CD4-positive, CD25-positive, alpha-beta regulatory T cell (primary cell): ENCODE results near the gene RUNDC3A. TPM values are rescaled to one million over a fixed set of nuclear protein-coding genes. Genes with fewer than 3 reads are reported as not detected.

ENCODE experiments used
- ATAC-seq, 2 donors: fragments of 150-1000 bp; cut with Tn5 transposase; one replicate each; pipeline ENCODE4 v1.10.0; 2021; ENCODE audit warnings: low read depth in 2 of 2, moderate number of reproducible peaks in 2 of 2, moderate library complexity in 1 of 2
- DNase-seq, 3 donors: peaks; one replicate each; pipeline versions ENCODE4 v3.0.0 to v3.0.0-alpha.2; 2012 to 2022; ENCODE audit warnings: mixed read lengths in 1 of 3
- H3K27ac ChIP-seq: one replicate; pipeline ENCODE4 v1.7.0; 2013; ENCODE audit warnings: mild to moderate bottlenecking, low read length; ENCODE audit not compliant: insufficient read depth, poor library complexity, severe bottlenecking
- H3K27me3 ChIP-seq: one replicate; pipeline ENCODE4 v1.7.0; 2013; ENCODE audit warnings: low read length; ENCODE audit not compliant: control insufficient read depth, insufficient read depth
- H3K36me3 ChIP-seq: one replicate; pipeline ENCODE4 v1.7.0; 2013; ENCODE audit warnings: mild to moderate bottlenecking, low read length, moderate library complexity; ENCODE audit not compliant: control insufficient read depth, insufficient read depth
- H3K4me1 ChIP-seq: 2 replicates; pipeline ENCODE4 v1.7.0; 2013; ENCODE audit warnings: mild to moderate bottlenecking, low read length; ENCODE audit not compliant: insufficient read depth, control insufficient read depth, poor library complexity, severe bottlenecking
- H3K4me3 ChIP-seq: one replicate; pipeline ENCODE4 v1.7.0; 2013; ENCODE audit warnings: low read depth, mild to moderate bottlenecking, low read length, moderate library complexity
- H3K9me3 ChIP-seq, 2 experiments: 1 replicate in 1 of 2; 2 replicates in 1 of 2; pipeline ENCODE4 v1.7.0; 2013; ENCODE audit warnings: low read length in 2 of 2, mild to moderate bottlenecking in 1 of 2, moderate library complexity in 1 of 2; ENCODE audit not compliant: control insufficient read depth in 2 of 2
- H3K27ac Mint-ChIP-seq, 3 donors: one replicate each; pipeline ENCODE4 v1.8.0; 2020 to 2022; ENCODE audit warnings: mild to moderate bottlenecking in 3 of 3, mixed read lengths in 3 of 3, moderate library complexity in 2 of 3
- H3K27me3 Mint-ChIP-seq: one replicate; pipeline ENCODE4 v1.8.0; 2022; ENCODE audit warnings: mild to moderate bottlenecking, mixed read lengths
- H3K36me3 Mint-ChIP-seq: one replicate; pipeline ENCODE4 v1.8.0; 2020; ENCODE audit warnings: mixed read lengths
- H3K4me1 Mint-ChIP-seq, 4 donors: one replicate each; pipeline ENCODE4 v1.8.0; 2020 to 2022; ENCODE audit warnings: mixed read lengths in 4 of 4, mild to moderate bottlenecking in 1 of 4
- H3K4me3 Mint-ChIP-seq, 4 donors: one replicate each; pipeline ENCODE4 v1.8.0; 2020 to 2022; ENCODE audit warnings: mild to moderate bottlenecking in 4 of 4, mixed read lengths in 4 of 4, moderate library complexity in 3 of 4
- H3K9me3 Mint-ChIP-seq, 7 donors: one replicate each; pipeline ENCODE4 v1.8.0; 2020 to 2022; ENCODE audit warnings: mixed read lengths in 7 of 7, mild to moderate bottlenecking in 3 of 7, moderate library complexity in 2 of 7
- polyA plus RNA-seq, 4 donors: library from polyadenylated mRNA; unstranded; fragments of 300-500 nt; fragmentation: Illumina TruSeq; gene quantifications; one replicate each; pipeline ENCODE4 v1.2.3, GENCODE V29; 2021
- total RNA-seq: library from RNA; stranded (reverse); gene quantifications from one replicate; pipeline ENCODE4 v1.2.3, GENCODE V29; 2022

Gene RUNDC3A
- total and polyA plus RNA-seq, 5 donors from 2014 or later = 0.27 to 0.96 TPM; not detected in 3

DNA sequence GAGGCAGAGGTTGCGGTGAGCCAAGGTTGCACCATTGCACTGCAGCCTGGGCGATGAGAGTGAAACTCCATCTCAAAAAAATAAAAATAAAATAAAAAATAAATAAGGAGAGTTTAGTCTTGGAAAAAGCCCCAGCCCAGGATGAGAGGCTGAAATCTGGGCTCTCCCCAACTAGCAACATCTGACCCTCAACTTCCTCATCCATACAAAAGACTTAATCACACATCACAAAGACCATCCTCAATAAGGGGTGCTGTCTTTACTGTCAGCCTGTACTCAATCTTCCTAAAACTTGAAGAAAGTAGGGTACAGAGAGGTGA lies 29.1 kb upstream of the RUNDC3A start:
- Mint-ChIP-seq H3K4me3 (no peak overlapping the region), H3K27ac (no peak overlapping the region), H3K9me3 (no peaks in the 10 kb centered on the region), H3K36me3 (no peaks in the 10 kb centered on the region), H3K27me3 (peaks cover 6% of the 10 kb centered on the region), H3K4me1 (peaks cover 0 to 9% (median 2%) of the 10 kb centered on the region in 4 donors)
- peaks cover 6% of the 10 kb centered on the region for H3K4me1 ChIP-seq
- H3K9me3 ChIP-seq = no peaks in the 10 kb centered on the region
- H3K4me3 ChIP-seq = no peak overlapping the region
- H3K36me3 ChIP-seq = no peaks in the 10 kb centered on the region
- no peaks in the 10 kb centered on the region for H3K27me3 ChIP-seq
- DNase-seq (no peak), ATAC-seq (no peak)
- H3K27ac ChIP-seq = no peak overlapping the region

- no peaks in the 10 kb centered on the region for H3K9me3 Mint-ChIP-seq
- Histone ChIP-seq H3K9me3 (no peaks in the 10 kb centered on the region), H3K27me3 (no peaks in the 10 kb centered on the region), H3K36me3 (no peaks in the 10 kb centered on the region), H3K4me1 (peaks cover 6% of the 10 kb centered on the region), H3K27ac (no peak overlapping the region), H3K4me3 (no peak overlapping the region)
- peaks cover 0 to 9% (median 2%) of the 10 kb centered on the region in 4 donors for H3K4me1 Mint-ChIP-seq
- H3K4me3 Mint-ChIP-seq = no peak overlapping the region
- DNase-seq (peak in 1 of 3 donors; percentile 26), ATAC-seq (peak; percentile 57 to 62)
- no peaks in the 10 kb centered on the region for H3K36me3 Mint-ChIP-seq
- H3K27me3 Mint-ChIP-seq = peaks cover 6% of the 10 kb centered on the region
- peak overlapping the region in 1 of 3 donors; percentile 9 for H3K27ac Mint-ChIP-seq
These were observed 28.6 kb upstream of the RUNDC3A start for GRCh38 chr17:44279666-44280391.

DNA sequence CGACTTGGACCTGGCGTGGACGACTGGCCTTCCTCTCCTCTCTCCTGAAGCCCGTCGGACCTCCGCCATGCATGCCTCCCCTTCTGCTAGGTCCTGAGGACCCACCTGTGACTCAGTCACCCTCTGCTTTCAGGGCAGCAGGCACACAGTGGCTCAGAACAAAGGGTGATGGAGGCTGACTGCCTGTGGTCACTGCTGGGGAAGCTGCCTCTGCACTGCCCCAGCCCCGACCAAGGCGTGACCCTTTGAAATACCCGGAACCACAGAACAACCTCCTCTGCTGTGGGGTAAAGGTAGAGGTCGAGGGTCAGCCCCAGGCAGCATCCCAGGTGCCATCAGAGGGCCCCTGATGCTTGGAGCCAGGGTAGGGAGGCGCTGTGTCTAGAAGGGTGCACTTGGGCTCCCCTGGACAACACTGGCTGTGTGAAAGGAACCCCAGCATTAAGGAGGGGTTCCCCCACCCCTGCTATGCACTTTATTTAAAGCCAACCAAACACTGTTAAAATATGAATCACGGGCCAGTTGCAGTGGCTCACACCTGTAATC lies 27.9 kb upstream of the RUNDC3A start:
- peaks cover 0 to 9% (median 2%) of the 10 kb centered on the region in 4 donors for H3K4me1 Mint-ChIP-seq
- ATAC-seq (no peak), DNase-seq (no peak)
- no peaks in the 10 kb centered on the region for H3K9me3 Mint-ChIP-seq
- H3K27me3 Mint-ChIP-seq = peaks cover 12% of the 10 kb centered on the region
- Histone ChIP-seq H3K4me3 (no peak overlapping the region), H3K9me3 (no peaks in the 10 kb centered on the region), H3K27me3 (no peaks in the 10 kb centered on the region), H3K27ac (no peak overlapping the region), H3K4me1 (peaks cover 6% of the 10 kb centered on the region), H3K36me3 (no peaks in the 10 kb centered on the region)
- no peak overlapping the region for H3K4me3 Mint-ChIP-seq
- H3K36me3 Mint-ChIP-seq = no peaks in the 10 kb centered on the region
- H3K27ac Mint-ChIP-seq = no peak overlapping the region

- Histone ChIP-seq H3K4me1 (peaks cover 6% of the 10 kb centered on the region), H3K4me3 (no peak overlapping the region), H3K27ac (no peak overlapping the region), H3K9me3 (no peaks in the 10 kb centered on the region), H3K36me3 (no peaks in the 10 kb centered on the region), H3K27me3 (no peaks in the 10 kb centered on the region)
- H3K4me3 Mint-ChIP-seq = no peak overlapping the region
- peaks cover 0 to 9% (median 2%) of the 10 kb centered on the region in 4 donors for H3K4me1 Mint-ChIP-seq
- DNase-seq (no peak), ATAC-seq (no peak)
- H3K9me3 Mint-ChIP-seq = no peaks in the 10 kb centered on the region
- H3K27ac Mint-ChIP-seq = no peak overlapping the region
- H3K27me3 Mint-ChIP-seq = peaks cover 13% of the 10 kb centered on the region
- H3K36me3 Mint-ChIP-seq = no peaks in the 10 kb centered on the region
These were observed 26.8 kb upstream of the RUNDC3A start for GRCh38 chr17:44281570-44281969.

DNA sequence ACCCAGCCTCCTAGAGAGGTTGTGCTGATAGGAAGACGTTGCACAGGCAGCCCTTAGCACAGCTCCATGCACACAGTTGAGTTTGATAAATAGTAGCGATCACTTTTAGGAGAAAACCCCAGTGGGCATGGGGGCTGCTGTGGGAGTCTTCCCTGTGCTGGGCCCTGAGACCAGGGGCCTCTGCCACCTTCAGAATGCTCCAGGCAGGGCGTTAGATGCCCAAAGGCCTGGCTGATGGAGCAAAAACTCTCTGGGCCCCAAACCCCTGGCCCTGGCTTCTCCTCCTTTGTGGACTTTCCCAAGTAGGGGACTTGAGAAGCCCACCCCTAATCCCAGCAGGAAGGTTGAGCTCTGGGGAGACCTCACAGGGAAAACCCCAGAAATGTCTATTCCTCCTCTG lies 26.1 kb upstream of the RUNDC3A start:
- Histone ChIP-seq H3K27ac (no peak overlapping the region), H3K4me3 (no peak overlapping the region), H3K27me3 (no peaks in the 10 kb centered on the region), H3K9me3 (no peaks in the 10 kb centered on the region), H3K4me1 (peaks cover 6% of the 10 kb centered on the region), H3K36me3 (no peaks in the 10 kb centered on the region)
- peaks cover 0 to 9% (median 2%) of the 10 kb centered on the region in 4 donors for H3K4me1 Mint-ChIP-seq
- ATAC-seq = no peak
- H3K27me3 Mint-ChIP-seq = peaks cover 13% of the 10 kb centered on the region
- no peaks in the 10 kb centered on the region for H3K36me3 Mint-ChIP-seq
- DNase-seq = no peak
- no peak overlapping the region for H3K27ac Mint-ChIP-seq
- H3K4me3 Mint-ChIP-seq = no peak overlapping the region
- no peaks in the 10 kb centered on the region for H3K9me3 Mint-ChIP-seq

DNA sequence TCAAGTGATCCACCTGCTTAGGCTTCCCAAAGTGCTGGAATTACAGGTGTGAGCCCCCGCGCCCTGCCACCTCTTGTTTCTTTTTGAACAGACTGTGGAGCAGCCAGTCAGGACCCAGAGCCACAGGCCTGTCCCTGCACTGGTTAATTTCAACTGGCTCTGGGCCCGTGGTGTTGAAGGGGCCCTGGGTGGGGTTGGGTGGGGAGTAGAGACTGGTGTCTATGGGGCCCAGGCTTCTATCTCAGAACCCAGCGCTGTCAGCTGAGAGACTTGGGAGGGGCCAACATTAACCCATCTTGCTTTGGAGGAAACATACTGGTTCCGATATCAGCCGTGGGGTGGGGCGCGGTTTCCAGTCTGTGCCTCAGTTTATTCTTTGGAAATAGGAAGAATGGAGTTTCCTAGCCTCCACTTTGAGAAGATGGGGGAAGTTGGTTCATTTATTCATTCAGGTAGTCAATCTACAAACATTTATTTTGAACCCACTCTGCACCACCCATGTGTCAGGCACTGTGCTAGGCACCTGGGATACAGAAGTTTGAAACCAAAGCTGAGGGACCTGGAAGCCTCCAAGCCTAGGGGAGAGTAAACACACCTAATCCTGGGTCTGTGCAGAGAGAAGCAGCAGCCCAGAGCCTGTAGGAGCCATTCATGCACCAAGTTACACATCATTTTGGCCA lies 24.9 kb upstream of the RUNDC3A start:
- Mint-ChIP-seq H3K27ac (no peak overlapping the region), H3K4me3 (no peak overlapping the region), H3K4me1 (peaks cover 0 to 11% (median 5%) of the 10 kb centered on the region in 4 donors), H3K36me3 (no peaks in the 10 kb centered on the region), H3K27me3 (peaks cover 17% of the 10 kb centered on the region), H3K9me3 (no peaks in the 10 kb centered on the region)
- Histone ChIP-seq H3K36me3 (no peaks in the 10 kb centered on the region), H3K9me3 (no peaks in the 10 kb centered on the region), H3K4me3 (no peak overlapping the region), H3K27me3 (no peaks in the 10 kb centered on the region), H3K27ac (no peak overlapping the region), H3K4me1 (peaks cover 6% of the 10 kb centered on the region)
- DNase-seq = no peak
- no peak for ATAC-seq

DNA sequence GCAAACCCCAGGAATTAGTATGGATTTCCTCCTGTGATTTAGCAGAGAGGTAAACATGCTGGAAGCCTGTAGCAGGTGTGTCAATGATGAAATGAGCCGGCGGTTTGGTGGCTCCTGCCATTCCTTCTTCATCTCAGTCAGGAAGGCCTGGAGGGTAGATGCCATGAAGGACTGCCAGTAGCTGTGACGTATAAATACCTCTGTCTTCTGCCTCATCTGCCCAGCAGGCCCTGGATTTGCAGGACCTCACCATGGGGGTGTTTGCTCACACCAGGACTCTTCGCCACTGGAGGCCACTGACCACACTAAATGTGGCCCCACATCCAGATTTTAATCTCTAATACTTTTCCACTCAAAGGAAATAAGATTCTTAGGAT lies 24.4 kb upstream of the RUNDC3A start:
- no peak overlapping the region for H3K4me3 Mint-ChIP-seq
- H3K4me1 ChIP-seq = peaks cover 6% of the 10 kb centered on the region
- H3K9me3 ChIP-seq = no peaks in the 10 kb centered on the region
- H3K36me3 ChIP-seq = no peaks in the 10 kb centered on the region
- no peaks in the 10 kb centered on the region for H3K9me3 Mint-ChIP-seq
- DNase-seq (no peak), ATAC-seq (no peak)
- H3K4me1 Mint-ChIP-seq = peaks cover 0 to 11% (median 5%) of the 10 kb centered on the region in 4 donors
- H3K27me3 ChIP-seq = no peaks in the 10 kb centered on the region
- H3K4me3 ChIP-seq = no peak overlapping the region
- peaks cover 17% of the 10 kb centered on the region for H3K27me3 Mint-ChIP-seq
- no peak overlapping the region for H3K27ac Mint-ChIP-seq
- no peaks in the 10 kb centered on the region for H3K36me3 Mint-ChIP-seq
- no peak overlapping the region for H3K27ac ChIP-seq
